Transverse colon (tissue), 4 donors: ENCODE data around the gene LATS1. TPM values are rescaled to one million over a fixed set of nuclear protein-coding genes. Genes with fewer than 3 reads are reported as not detected.

Source experiments
- DNase-seq: peaks from one replicate; pipeline ENCODE4 v3.0.0-alpha.2; 2019
- H3K27ac ChIP-seq, 4 donors: fragments of 200-600 bp; sonication (generic); 2 replicates each; pipeline ENCODE4 v1.5.1; 2016 to 2018; ENCODE audit warnings: inconsistent platforms in 4 of 4
- H3K27me3 ChIP-seq: fragments of 200-600 bp; sonication (generic); 2 replicates; pipeline ENCODE4 v1.5.1; 2017; ENCODE audit warnings: inconsistent platforms
- H3K36me3 ChIP-seq, 4 donors: fragments of 200-600 bp; sonication (generic); 2 replicates each; pipeline ENCODE4 v1.5.1; 2017 to 2019; ENCODE audit warnings: inconsistent platforms in 4 of 4
- H3K4me1 ChIP-seq, 4 donors: fragments of 200-600 bp; sonication (generic); 2 replicates each; pipeline ENCODE4 v1.5.1; 2017 to 2020; ENCODE audit warnings: inconsistent platforms in 4 of 4
- H3K4me3 ChIP-seq, 4 donors: fragments of 200-600 bp; sonication (generic); 1 replicate in 1 of 4; 2 replicates in 3 of 4; pipeline versions ENCODE4 v1.5.1 to v1.6.1; 2017 to 2019; ENCODE audit warnings: inconsistent platforms in 4 of 4
- H3K9me3 ChIP-seq, 2 donors: fragments of 200-600 bp; sonication (generic); 2 replicates each; pipeline ENCODE4 v1.5.1; 2017 to 2019; ENCODE audit warnings: inconsistent platforms in 2 of 2
- EP300 ChIP-seq: sonication (generic); formaldehyde crosslinking; IDR thresholded peaks from one replicate; pipeline ENCODE4 v1.6.1; 2017; ENCODE audit warnings: antibody characterized with exemption, low read depth
- POLR2A ChIP-seq: fragments of 450-650 bp; IDR thresholded peaks from one replicate; pipeline ENCODE4 v1.6.1; 2016; ENCODE audit warnings: antibody characterized with exemption, mild to moderate bottlenecking, moderate library complexity
- POLR2AphosphoS5 ChIP-seq, 3 donors: sonication (generic); formaldehyde crosslinking; IDR thresholded peaks; one replicate each; pipeline ENCODE4 v1.6.1; 2016; ENCODE audit warnings: antibody characterized with exemption in 3 of 3
- WGBS, 2 donors: methylation state at CpG; one replicate each; pipeline ENCODE4 v1.1.5; 2018; ENCODE audit warnings: low coverage in 1 of 2; 5-methylcytosine and 5-hydroxymethylcytosine counted together
- in situ Hi-C, 4 donors: fragments of 200-750 bp; cut with MboI; loops; one replicate each; pipeline versions ENCODE4 v1.15.0 to v1.15.1; 2017; ENCODE audit warnings: low sequenced_read_pairs in 3 of 4, low pct_ligation_motif_present in 1 of 4, low pct_unique_long_range_greater_than_20kb in 1 of 4
- intact Hi-C: fragments of 100-400 bp; cut with DNase I; formaldehyde crosslinking; loops from one replicate; pipeline ENCODE4 v1.15.1; 2023; ENCODE audit warnings: low total_unique reads
- total RNA-seq, 4 donors: library from RNA; depleted of rRNA; stranded (reverse); fragments of >200 nt; gene quantifications; one replicate each; pipeline ENCODE4 v1.1.0, GENCODE V29; 2016
- TF ChIP-seq, protein P1 (sequence below), 5 experiments: fragments of 200-600 bp in 3 of 5; fragments of 450-650 bp in 2 of 5; sonication (generic) in 3 of 5; IDR thresholded peaks; 1 replicate in 2 of 5; 2 replicates in 3 of 5; pipeline ENCODE4 v1.5.1; 2016 to 2017; ENCODE audit warnings: antibody characterized with exemption in 5 of 5, inconsistent platforms in 3 of 5, mild to moderate bottlenecking in 2 of 5, moderate library complexity in 1 of 5

LATS1 gene
- total RNA-seq, 4 donors from 2014 or later: 13.1 to 28.4 (median 19.4) TPM

- DNase-seq: no peak
- Histone ChIP-seq H3K4me3 (no peak overlapping the region), H3K9me3 (no peaks in the 10 kb centered on the region), H3K36me3 (peaks cover 0 to 21% (median 10%) of the 10 kb centered on the region in 4 donors), H3K27ac (no peak overlapping the region), H3K27me3 (no peaks in the 10 kb centered on the region), H3K4me1 (peaks cover 0 to 8% (median 7%) of the 10 kb centered on the region in 4 donors)
- in situ Hi-C loops (loop anchor here in 1 of 4 donors (10.0 kb wide), 1 partner anchor 199 kb away; the partner anchor contains the start of gene RAET1G), intact Hi-C loops (no loop called here)
- TF ChIP-seq POLR2A: no peak
- TF ChIP-seq, protein P1, sequence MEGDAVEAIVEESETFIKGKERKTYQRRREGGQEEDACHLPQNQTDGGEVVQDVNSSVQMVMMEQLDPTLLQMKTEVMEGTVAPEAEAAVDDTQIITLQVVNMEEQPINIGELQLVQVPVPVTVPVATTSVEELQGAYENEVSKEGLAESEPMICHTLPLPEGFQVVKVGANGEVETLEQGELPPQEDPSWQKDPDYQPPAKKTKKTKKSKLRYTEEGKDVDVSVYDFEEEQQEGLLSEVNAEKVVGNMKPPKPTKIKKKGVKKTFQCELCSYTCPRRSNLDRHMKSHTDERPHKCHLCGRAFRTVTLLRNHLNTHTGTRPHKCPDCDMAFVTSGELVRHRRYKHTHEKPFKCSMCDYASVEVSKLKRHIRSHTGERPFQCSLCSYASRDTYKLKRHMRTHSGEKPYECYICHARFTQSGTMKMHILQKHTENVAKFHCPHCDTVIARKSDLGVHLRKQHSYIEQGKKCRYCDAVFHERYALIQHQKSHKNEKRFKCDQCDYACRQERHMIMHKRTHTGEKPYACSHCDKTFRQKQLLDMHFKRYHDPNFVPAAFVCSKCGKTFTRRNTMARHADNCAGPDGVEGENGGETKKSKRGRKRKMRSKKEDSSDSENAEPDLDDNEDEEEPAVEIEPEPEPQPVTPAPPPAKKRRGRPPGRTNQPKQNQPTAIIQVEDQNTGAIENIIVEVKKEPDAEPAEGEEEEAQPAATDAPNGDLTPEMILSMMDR (IDR thresholded peaks at IDR 0.05): no peak
- TF ChIP-seq EP300: no peak
- no peak for TF ChIP-seq POLR2AphosphoS5 (IDR thresholded peaks at IDR 0.05)
- 83 to 91% methylated on average over 3 of the region's 3 CpGs for WGBS, 2 donors
Observed at GRCh38 chr6:149725785-149726184, 7.9 kb upstream of the LATS1 start.

GRCh38 chr6:149723771-149724417 lies 6.0 kb upstream of the LATS1 start:
- TF ChIP-seq, protein P1 (IDR thresholded peaks at IDR 0.05): peak; percentile 63 to 77 (median 66)
- TF ChIP-seq EP300 (no peak), POLR2AphosphoS5 (IDR thresholded peaks at IDR 0.05) (peak in 1 of 3 donors; percentile 31), POLR2A (no peak)
- no peak overlapping the region for H3K4me3 ChIP-seq
- WGBS, 2 donors: 27 to 50% methylated on average over 9 to 10 of the region's 10 CpGs
- intact Hi-C loops: no loop called here
- H3K4me1 ChIP-seq: peaks cover 0 to 10% (median 7%) of the 10 kb centered on the region in 4 donors
- no peaks in the 10 kb centered on the region for H3K27me3 ChIP-seq
- H3K9me3 ChIP-seq: no peaks in the 10 kb centered on the region
- H3K27ac ChIP-seq: peak overlapping the region in 1 of 4 donors; percentile 39
- peak; percentile 60 for DNase-seq
- in situ Hi-C loops: loop anchor here in 2 of 4 donors (10.0 to 25.0 kb wide), 2 partner anchors 162 to 201 kb away; partner anchors contain the start of genes GINM1 (in 1 of the 2) and RAET1G (in 1 of the 2)
- peaks cover 0 to 12% (median 2%) of the 10 kb centered on the region in 4 donors for H3K36me3 ChIP-seq

- Histone ChIP-seq H3K27me3 (no peaks in the 10 kb centered on the region), H3K4me1 (peaks cover 0 to 15% (median 9%) of the 10 kb centered on the region in 4 donors), H3K36me3 (peaks cover 0 to 5% (median 0%) of the 10 kb centered on the region in 4 donors), H3K9me3 (no peaks in the 10 kb centered on the region), H3K27ac (peak overlapping the region in 1 of 4 donors; percentile 39), H3K4me3 (no peak overlapping the region)
- no peak for DNase-seq
- intact Hi-C loops (no loop called here), in situ Hi-C loops (loop anchor here in 2 of 4 donors (10.0 to 25.0 kb wide), 2 partner anchors 161 to 202 kb away; partner anchors contain the start of genes GINM1 (in 1 of the 2) and RAET1G (in 1 of the 2))
- WGBS, 2 donors: 91 to 93% methylated on average over 4 of the region's 4 CpGs
- TF ChIP-seq EP300 (no peak), POLR2AphosphoS5 (IDR thresholded peaks at IDR 0.05) (no peak), POLR2A (no peak)
- TF ChIP-seq, protein P1 (IDR thresholded peaks at IDR 0.05): no peak
Observed at GRCh38 chr6:149723262-149723661, 5.4 kb upstream of the LATS1 start.

DNA sequence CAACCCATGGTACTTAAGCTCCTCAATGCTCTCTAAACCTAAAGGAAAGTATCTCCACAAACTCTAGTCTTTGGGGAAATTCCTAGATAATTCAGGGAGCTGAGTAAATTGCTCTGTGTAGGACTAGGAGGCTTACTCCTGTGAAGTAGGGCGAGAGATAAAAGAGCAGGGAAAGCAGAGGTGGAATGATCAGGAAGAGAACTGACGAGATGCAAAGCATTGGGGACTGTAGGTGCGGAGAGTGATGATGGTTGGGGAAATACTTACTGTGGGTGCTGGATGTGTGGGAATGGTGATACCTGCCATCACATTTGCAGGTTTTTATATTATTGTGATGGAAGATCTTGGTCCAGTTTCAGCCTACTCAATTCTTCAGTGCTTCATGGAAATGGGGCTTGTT lies 1.6 kb upstream of the LATS1 start:
- Histone ChIP-seq H3K9me3 (no peaks in the 10 kb centered on the region), H3K36me3 (no peaks in the 10 kb centered on the region), H3K27me3 (no peaks in the 10 kb centered on the region), H3K27ac (no peak overlapping the region), H3K4me1 (peaks cover 4 to 39% (median 25%) of the 10 kb centered on the region in 4 donors), H3K4me3 (no peak overlapping the region)
- 90 to 91% methylated on average over 3 of the region's 3 CpGs for WGBS, 2 donors
- intact Hi-C loops (no loop called here), in situ Hi-C loops (loop anchor here in 1 of 4 donors (25.0 kb wide), 1 partner anchor 157 kb away; the partner anchor contains the start of gene GINM1)
- no peak for TF ChIP-seq EP300
- TF ChIP-seq, protein P1 (IDR thresholded peaks at IDR 0.05): no peak
- TF ChIP-seq POLR2AphosphoS5 (IDR thresholded peaks at IDR 0.05): no peak
- no peak for TF ChIP-seq POLR2A
- no peak for DNase-seq
